SK-N-SH treated with all-trans-retinoic acid at 6 μM for 48 hours (cell line): Measurements from ENCODE around the gene DIAPH1.

Source experiments
- CSDC2 ChIP-seq: fragments of 250-450 bp; sonication (Bioruptor Pico); IDR thresholded peaks from 2 replicates; pipeline ENCODE4 v1.5.0; 2020; ENCODE audit warnings: mild to moderate bottlenecking, moderate library complexity
- ESRRG ChIP-seq: fragments of 250-450 bp; sonication (Bioruptor Pico); IDR thresholded peaks from 2 replicates; pipeline ENCODE4 v1.6.1; 2021; ENCODE audit warnings: mild to moderate bottlenecking
- GLIS3 ChIP-seq: fragments of 250-450 bp; sonication (Bioruptor Pico); IDR thresholded peaks from 2 replicates; pipeline ENCODE4 v1.5.0; 2020; ENCODE audit warnings: mild to moderate bottlenecking, moderate library complexity
- ISL1 ChIP-seq: fragments of 250-450 bp; sonication (Bioruptor Pico); IDR thresholded peaks from 2 replicates; pipeline ENCODE4 v2.1.2; 2022; ENCODE audit warnings: mild to moderate bottlenecking, moderate library complexity
- TCF4 ChIP-seq: fragments of 250-450 bp; sonication (Bioruptor Pico); IDR thresholded peaks from 2 replicates; pipeline ENCODE4 v1.8.0; 2021; ENCODE audit warnings: mild to moderate bottlenecking, moderate library complexity, borderline replicate concordance
- ZFP30 ChIP-seq: fragments of 450-650 bp; formaldehyde crosslinking; IDR thresholded peaks from 2 replicates; pipeline ENCODE4 v1.5.0; 2022; ENCODE audit warnings: mild to moderate bottlenecking, moderate library complexity
- ZNF565 ChIP-seq: fragments of 450-650 bp; formaldehyde crosslinking; conservative IDR thresholded peaks from 2 replicates; pipeline ENCODE4 v1.5.0; 2020; ENCODE audit warnings: low read depth, mild to moderate bottlenecking, moderate library complexity
- TF ChIP-seq, protein P1 (sequence below): fragments of 250-450 bp; sonication (Bioruptor Pico); IDR thresholded peaks from 2 replicates; pipeline ENCODE4 v1.8.0; 2020; ENCODE audit warnings: mild to moderate bottlenecking, moderate library complexity, borderline replicate concordance
- TF ChIP-seq, protein P2 (sequence below): fragments of 250-450 bp; sonication (Bioruptor Pico); IDR thresholded peaks from 2 replicates; pipeline ENCODE4 v1.8.0; 2021; ENCODE audit warnings: low read depth, mild to moderate bottlenecking, moderate library complexity, borderline replicate concordance
- TF ChIP-seq, protein P3 (sequence below): fragments of 250-450 bp; sonication (Bioruptor Pico); IDR thresholded peaks from 2 replicates; pipeline ENCODE4 v1.5.1; 2021; ENCODE audit warnings: mild to moderate bottlenecking, moderate library complexity

DNA sequence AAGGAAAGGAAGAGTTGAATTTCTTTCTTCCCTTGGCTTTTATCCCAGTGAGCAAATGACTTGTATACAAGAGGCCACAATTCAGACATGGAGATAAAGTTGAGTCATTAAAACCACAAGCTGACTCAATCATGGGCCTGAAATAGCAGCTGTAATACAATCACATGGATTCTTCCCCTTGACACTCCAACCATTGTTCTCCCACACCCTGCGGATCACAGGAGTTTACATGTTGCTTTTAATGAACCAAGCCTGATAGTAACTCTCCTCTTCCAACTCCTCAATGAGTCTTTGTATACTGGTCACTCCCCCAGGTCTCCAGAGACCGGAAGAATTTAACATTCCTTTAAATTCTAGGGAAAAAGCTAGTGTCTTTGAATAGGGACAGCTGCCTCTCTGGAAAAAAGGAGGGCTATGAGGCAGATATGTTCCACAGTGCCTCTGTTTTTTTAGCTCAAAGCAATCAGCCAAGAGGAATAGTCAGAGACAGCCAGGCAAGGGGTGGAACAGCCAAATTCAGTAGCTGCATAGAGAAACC lies 97.5 kb downstream of the DIAPH1 start:
- TF ChIP-seq ESRRG (CRISPR knock-in tag): no peak
- no peak for TF ChIP-seq ZNF565 (CRISPR knock-in tag)
- TF ChIP-seq TCF4 (CRISPR knock-in tag): no peak
- TF ChIP-seq, protein P1, sequence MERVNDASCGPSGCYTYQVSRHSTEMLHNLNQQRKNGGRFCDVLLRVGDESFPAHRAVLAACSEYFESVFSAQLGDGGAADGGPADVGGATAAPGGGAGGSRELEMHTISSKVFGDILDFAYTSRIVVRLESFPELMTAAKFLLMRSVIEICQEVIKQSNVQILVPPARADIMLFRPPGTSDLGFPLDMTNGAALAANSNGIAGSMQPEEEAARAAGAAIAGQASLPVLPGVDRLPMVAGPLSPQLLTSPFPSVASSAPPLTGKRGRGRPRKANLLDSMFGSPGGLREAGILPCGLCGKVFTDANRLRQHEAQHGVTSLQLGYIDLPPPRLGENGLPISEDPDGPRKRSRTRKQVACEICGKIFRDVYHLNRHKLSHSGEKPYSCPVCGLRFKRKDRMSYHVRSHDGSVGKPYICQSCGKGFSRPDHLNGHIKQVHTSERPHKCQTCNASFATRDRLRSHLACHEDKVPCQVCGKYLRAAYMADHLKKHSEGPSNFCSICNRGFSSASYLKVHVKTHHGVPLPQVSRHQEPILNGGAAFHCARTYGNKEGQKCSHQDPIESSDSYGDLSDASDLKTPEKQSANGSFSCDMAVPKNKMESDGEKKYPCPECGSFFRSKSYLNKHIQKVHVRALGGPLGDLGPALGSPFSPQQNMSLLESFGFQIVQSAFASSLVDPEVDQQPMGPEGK (CRISPR knock-in tag): peak; percentile 12; the same call in 1 of the 2 replicates
- TF ChIP-seq GLIS3: no peak
- TF ChIP-seq, protein P2, sequence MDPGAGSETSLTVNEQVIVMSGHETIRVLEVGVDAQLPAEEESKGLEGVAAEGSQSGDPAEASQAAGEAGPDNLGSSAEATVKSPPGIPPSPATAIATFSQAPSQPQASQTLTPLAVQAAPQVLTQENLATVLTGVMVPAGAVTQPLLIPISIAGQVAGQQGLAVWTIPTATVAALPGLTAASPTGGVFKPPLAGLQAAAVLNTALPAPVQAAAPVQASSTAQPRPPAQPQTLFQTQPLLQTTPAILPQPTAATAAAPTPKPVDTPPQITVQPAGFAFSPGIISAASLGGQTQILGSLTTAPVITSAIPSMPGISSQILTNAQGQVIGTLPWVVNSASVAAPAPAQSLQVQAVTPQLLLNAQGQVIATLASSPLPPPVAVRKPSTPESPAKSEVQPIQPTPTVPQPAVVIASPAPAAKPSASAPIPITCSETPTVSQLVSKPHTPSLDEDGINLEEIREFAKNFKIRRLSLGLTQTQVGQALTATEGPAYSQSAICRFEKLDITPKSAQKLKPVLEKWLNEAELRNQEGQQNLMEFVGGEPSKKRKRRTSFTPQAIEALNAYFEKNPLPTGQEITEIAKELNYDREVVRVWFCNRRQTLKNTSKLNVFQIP (CRISPR knock-in tag): 0 out of 2 replicates have a peak, but pooled peaks have one; percentile 38
- TF ChIP-seq, protein P3, sequence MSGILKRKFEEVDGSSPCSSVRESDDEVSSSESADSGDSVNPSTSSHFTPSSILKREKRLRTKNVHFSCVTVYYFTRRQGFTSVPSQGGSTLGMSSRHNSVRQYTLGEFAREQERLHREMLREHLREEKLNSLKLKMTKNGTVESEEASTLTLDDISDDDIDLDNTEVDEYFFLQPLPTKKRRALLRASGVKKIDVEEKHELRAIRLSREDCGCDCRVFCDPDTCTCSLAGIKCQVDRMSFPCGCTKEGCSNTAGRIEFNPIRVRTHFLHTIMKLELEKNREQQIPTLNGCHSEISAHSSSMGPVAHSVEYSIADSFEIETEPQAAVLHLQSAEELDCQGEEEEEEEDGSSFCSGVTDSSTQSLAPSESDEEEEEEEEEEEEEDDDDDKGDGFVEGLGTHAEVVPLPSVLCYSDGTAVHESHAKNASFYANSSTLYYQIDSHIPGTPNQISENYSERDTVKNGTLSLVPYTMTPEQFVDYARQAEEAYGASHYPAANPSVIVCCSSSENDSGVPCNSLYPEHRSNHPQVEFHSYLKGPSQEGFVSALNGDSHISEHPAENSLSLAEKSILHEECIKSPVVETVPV: no peak
- no peak for TF ChIP-seq ZFP30
- TF ChIP-seq ISL1 (CRISPR knock-in tag): peak; percentile 58
- no peak for TF ChIP-seq CSDC2 (CRISPR knock-in tag)
